ENCODE data around the gene KNTC1. TPM values are rescaled to one million over a fixed set of nuclear protein-coding genes. Genes with fewer than 3 reads are reported as not detected.

KNTC1 gene
- polyA plus RNA-seq, 2 of the 4 experiments (the other 2 are of a cell fraction): 30.6 to 68.7 TPM

DNA sequence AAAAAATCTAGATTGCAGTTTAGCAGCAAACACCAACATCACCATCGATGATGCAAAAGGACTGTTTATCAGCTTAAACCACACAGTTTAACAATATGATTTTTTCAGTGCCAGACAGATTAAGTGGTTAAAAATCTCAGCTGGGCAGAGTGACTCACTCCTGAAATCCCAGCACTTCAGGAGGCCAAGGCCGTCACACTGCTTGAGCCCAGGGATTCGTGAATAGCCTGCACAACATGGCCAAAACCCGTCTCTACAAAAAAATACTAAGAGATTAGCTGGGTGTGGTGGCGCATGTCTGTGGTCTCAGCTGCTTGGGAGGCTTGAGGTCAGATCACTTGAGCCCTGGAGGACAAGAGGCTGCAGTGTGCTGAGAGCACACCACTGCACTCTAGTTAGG lies 9.2 kb upstream of the KNTC1 start:
- FAIRE-seq: no peak
- 53% methylated on average over 5 of the region's 5 CpGs for WGBS (ENCODE audit: missing lambda C conversion rate)
- Histone ChIP-seq H3K4me3 (no peak overlapping the region), H3K4me1 (peaks cover 47% of the 10 kb centered on the region), H3K4me2 (no peak overlapping the region; the same call in 2 of the 3 replicates), H3K9me3 (no peaks in the 10 kb centered on the region), H3K27ac (0 out of 6 replicates have a peak overlapping the region, but pooled peaks of 1 of the 2 experiments have one; percentile 23)
- TF ChIP-seq NR3C1 (IDR thresholded peaks at IDR 0.05): no peak
- TF ChIP-seq, protein P1, sequence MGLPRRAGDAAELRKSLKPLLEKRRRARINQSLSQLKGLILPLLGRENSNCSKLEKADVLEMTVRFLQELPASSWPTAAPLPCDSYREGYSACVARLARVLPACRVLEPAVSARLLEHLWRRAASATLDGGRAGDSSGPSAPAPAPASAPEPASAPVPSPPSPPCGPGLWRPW (IDR thresholded peaks at IDR 0.05): no peak
- TF ChIP-seq EP300 (IDR thresholded peaks at IDR 0.05): no peak
- no peak for TF ChIP-seq TP53 (CRISPR knock-in tag; IDR thresholded peaks at IDR 0.05)
- no peak for TF ChIP-seq HEYL (CRISPR knock-in tag; IDR thresholded peaks at IDR 0.05)
- no peak for TF ChIP-seq CBX2 (IDR thresholded peaks at IDR 0.05; ENCODE audit: borderline replicate concordance, low read depth)
- no peak for TF ChIP-seq KDM5A (IDR thresholded peaks at IDR 0.05)
- TF ChIP-seq, protein P2, sequence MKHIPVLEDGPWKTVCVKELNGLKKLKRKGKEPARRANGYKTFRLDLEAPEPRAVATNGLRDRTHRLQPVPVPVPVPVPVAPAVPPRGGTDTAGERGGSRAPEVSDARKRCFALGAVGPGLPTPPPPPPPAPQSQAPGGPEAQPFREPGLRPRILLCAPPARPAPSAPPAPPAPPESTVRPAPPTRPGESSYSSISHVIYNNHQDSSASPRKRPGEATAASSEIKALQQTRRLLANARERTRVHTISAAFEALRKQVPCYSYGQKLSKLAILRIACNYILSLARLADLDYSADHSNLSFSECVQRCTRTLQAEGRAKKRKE (CRISPR knock-in tag; IDR thresholded peaks at IDR 0.05; ENCODE audit: low read depth): no peak
- TF ChIP-seq, protein P3, sequence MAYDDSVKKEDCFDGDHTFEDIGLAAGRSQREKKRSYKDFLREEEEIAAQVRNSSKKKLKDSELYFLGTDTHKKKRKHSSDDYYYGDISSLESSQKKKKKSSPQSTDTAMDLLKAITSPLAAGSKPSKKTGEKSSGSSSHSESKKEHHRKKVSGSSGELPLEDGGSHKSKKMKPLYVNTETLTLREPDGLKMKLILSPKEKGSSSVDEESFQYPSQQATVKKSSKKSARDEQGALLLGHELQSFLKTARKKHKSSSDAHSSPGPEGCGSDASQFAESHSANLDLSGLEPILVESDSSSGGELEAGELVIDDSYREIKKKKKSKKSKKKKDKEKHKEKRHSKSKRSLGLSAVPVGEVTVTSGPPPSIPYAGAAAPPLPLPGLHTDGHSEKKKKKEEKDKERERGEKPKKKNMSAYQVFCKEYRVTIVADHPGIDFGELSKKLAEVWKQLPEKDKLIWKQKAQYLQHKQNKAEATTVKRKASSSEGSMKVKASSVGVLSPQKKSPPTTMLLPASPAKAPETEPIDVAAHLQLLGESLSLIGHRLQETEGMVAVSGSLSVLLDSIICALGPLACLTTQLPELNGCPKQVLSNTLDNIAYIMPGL (CRISPR knock-in tag; IDR thresholded peaks at IDR 0.05; ENCODE audit: borderline replicate concordance): no peak
- no peak for TF ChIP-seq RCOR1 (IDR thresholded peaks at IDR 0.05; ENCODE audit: low read depth, low read length)
- TF ChIP-seq, protein P4, sequence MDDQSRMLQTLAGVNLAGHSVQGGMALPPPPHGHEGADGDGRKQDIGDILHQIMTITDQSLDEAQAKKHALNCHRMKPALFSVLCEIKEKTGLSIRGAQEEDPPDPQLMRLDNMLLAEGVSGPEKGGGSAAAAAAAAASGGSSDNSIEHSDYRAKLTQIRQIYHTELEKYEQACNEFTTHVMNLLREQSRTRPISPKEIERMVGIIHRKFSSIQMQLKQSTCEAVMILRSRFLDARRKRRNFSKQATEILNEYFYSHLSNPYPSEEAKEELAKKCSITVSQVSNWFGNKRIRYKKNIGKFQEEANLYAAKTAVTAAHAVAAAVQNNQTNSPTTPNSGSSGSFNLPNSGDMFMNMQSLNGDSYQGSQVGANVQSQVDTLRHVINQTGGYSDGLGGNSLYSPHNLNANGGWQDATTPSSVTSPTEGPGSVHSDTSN (IDR thresholded peaks at IDR 0.05): 0 out of 2 replicates have a peak, but pooled peaks have one; percentile 35
- TF ChIP-seq FOSL2 (IDR thresholded peaks at IDR 0.05): no peak
- peak; percentile 39; the same call in 1 of the 2 replicates for TF ChIP-seq FOSL2 (CRISPR knock-in tag; IDR thresholded peaks at IDR 0.05)
- no peak for TF ChIP-seq JUNB (IDR thresholded peaks at IDR 0.05)
- TF ChIP-seq HOXA7 (CRISPR knock-in tag; IDR thresholded peaks at IDR 0.05): 0 out of 2 replicates have a peak, but pooled peaks have one; percentile 50
- TF ChIP-seq, protein P5, sequence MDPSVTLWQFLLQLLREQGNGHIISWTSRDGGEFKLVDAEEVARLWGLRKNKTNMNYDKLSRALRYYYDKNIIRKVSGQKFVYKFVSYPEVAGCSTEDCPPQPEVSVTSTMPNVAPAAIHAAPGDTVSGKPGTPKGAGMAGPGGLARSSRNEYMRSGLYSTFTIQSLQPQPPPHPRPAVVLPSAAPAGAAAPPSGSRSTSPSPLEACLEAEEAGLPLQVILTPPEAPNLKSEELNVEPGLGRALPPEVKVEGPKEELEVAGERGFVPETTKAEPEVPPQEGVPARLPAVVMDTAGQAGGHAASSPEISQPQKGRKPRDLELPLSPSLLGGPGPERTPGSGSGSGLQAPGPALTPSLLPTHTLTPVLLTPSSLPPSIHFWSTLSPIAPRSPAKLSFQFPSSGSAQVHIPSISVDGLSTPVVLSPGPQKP (IDR thresholded peaks at IDR 0.05; ENCODE audit: low read depth, low read length): no peak
- ChIA-PET POLR2A (interaction anchor here (0.8 to 2.6 kb wide), 3 partner anchors 9 to 17 kb away, joined by 3 to 16 read pairs (median 5); partner anchors contain the start of genes KNTC1, RSRC2 and ZCCHC8), CTCF (interaction anchor here (0.8 to 1.2 kb wide), 2 partner anchors 13 to 118 kb away, joined by 3 to 5 read pairs; no protein-coding TSS in a partner anchor)
- DNase-seq (ENCODE audit: low read depth in 1 of 2, low spot score in 1 of 2): peak in 1 of 2 experiments; percentile 53
- ATAC-seq: peak; percentile 64 to 66

DNA sequence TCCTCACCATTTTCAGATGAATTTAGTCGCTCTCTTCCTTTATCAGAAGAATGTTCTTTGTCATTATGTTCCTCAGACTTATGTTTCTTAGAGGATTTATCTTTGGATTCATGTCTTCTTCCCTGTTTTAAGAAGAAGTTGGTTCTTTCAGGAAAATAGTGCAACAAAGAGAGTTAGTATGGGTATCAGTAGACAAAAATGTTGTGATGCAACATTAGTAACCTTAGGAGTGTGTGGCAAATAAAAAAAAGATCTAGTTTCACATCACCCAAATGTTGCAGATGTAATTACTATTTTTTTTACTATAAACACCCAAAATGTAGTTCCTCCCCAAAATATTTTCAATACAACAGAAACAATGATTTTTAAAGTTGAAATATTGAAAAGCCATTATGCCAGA lies 8.1 kb upstream of the KNTC1 start:
- H3K27ac ChIP-seq: no peak overlapping the region
- no peak overlapping the region for H3K4me3 ChIP-seq
- ATAC-seq (no peak), FAIRE-seq (no peak), DNase-seq (ENCODE audit: low read depth in 1 of 2, low spot score in 1 of 2) (no peak)
- H3K9me3 ChIP-seq: no peaks in the 10 kb centered on the region
- CTCF ChIA-PET: interaction anchor here (0.8 to 1.7 kb wide), 3 partner anchors 12 to 35 kb away, joined by 3 to 5 read pairs (median 3); no protein-coding TSS in a partner anchor
- no peak overlapping the region for H3K4me2 ChIP-seq
- WGBS (ENCODE audit: missing lambda C conversion rate): 100% methylated on average over 1 of the region's 1 CpG
- TF ChIP-seq, protein P4 (IDR thresholded peaks at IDR 0.05): no peak
- TF ChIP-seq FOXS1 (CRISPR knock-in tag; IDR thresholded peaks at IDR 0.05): no peak
- peaks cover 57% of the 10 kb centered on the region for H3K4me1 ChIP-seq
- POLR2A ChIA-PET: interaction anchor here (1.0 kb wide), 1 partner anchor 18 kb away, joined by 3 read pairs; no protein-coding TSS in a partner anchor

All from A549 (cell line).